Dendritic cell treated with granulocyte-macrophage colony-stimulating factor and Interleukin-4, amounts not matched to agents 40 ng/mL and 50 ng/mL, for 4 days (primary cell): ENCODE data around the gene PARP3.

ENCODE experiments used
- H3K27ac Mint-ChIP-seq: one replicate; pipeline ENCODE4 v1.8.0; 2022; ENCODE audit warnings: mild to moderate bottlenecking, mixed read lengths
- H3K27me3 Mint-ChIP-seq: one replicate; pipeline ENCODE4 v1.8.0; 2022; ENCODE audit warnings: mild to moderate bottlenecking, mixed read lengths
- H3K36me3 Mint-ChIP-seq: one replicate; pipeline ENCODE4 v1.8.0; 2022; ENCODE audit warnings: low read depth, mixed read lengths
- H3K4me1 Mint-ChIP-seq: one replicate; pipeline ENCODE4 v1.8.0; 2022; ENCODE audit warnings: low read depth, mixed read lengths
- H3K4me3 Mint-ChIP-seq: one replicate; pipeline ENCODE4 v1.8.0; 2022; ENCODE audit warnings: mild to moderate bottlenecking, moderate library complexity, mixed read lengths
- H3K9me3 Mint-ChIP-seq: one replicate; pipeline ENCODE4 v1.8.0; 2022; ENCODE audit warnings: mixed read lengths
- intact Hi-C: fragments of 100-400 bp; cut with micrococcal nuclease; formaldehyde crosslinking; loops from one replicate; pipeline ENCODE4 v1.15.0; 2022

PARP3 gene

DNA sequence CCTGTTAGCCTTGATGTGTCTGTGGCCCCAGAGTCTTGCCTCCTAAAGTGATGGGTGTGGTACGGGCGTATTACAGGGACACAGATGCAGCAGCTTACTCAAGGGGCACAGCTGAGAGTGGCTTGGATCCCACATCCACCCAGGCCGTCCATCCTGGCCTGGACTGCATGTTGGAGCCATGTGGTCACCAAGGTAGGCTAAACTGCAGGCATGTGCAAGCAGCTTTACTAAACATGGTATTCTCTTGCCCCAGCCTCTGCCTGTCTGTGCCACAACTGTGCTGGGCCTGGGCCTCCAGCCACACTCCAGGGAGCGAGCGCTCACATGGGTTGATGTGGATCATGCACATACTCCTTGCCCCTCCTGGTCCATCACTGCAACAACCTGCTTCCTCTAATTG, 7.0 kb downstream of the PARP3 start:
- Mint-ChIP-seq H3K27me3 (peaks cover 4% of the 10 kb centered on the region), H3K4me1 (peaks cover 29% of the 10 kb centered on the region), H3K36me3 (peaks cover 3% of the 10 kb centered on the region), H3K27ac (no peak overlapping the region), H3K4me3 (no peak overlapping the region), H3K9me3 (no peaks in the 10 kb centered on the region)
- intact Hi-C loops, result no loop called here

DNA sequence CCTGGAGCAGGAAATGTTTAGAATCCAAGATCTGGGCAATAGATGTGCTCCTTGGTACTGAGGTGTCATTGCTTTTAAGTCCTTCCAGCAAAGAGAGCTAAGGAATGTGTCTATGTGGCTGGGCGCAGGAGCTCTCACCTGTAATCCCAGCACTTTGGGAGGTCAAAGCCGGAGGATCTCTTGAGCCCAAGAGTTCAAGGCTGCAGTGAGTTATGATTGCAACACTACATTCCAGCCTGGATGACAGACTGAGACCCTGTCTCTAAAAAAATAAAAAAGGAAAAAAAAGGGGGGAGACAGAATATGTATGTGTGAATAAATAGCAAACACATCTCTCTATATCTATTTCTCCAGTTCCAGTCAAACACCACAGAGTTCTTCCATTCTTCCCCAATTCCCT, 8.7 kb downstream of the PARP3 start:
- intact Hi-C loops, result no loop called here
- Mint-ChIP-seq H3K4me1 (peaks cover 36% of the 10 kb centered on the region), H3K9me3 (no peaks in the 10 kb centered on the region), H3K27me3 (peaks cover 17% of the 10 kb centered on the region), H3K27ac (no peak overlapping the region), H3K4me3 (no peak overlapping the region), H3K36me3 (no peaks in the 10 kb centered on the region)

DNA sequence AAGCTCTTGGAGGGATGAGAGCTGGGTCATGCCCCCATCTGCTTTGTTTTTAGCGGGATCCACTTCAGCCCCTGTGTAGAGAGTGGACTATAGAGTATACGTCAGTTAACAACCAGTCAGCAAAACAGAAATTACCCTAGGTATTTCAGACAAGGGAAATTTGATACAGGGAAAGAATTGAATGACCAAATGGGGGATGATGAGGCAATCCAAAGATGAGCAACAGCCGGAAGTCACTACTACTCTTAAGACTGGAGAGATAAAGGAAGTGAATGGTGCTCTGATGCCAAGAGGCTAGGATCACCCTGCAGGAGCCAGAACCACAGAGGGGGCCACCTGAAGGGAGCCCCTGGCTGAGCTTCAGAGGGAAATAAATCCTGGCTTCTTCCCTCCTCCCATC, 11.3 kb downstream of the PARP3 start:
- Mint-ChIP-seq H3K4me3 (no peak overlapping the region), H3K27me3 (peaks cover 32% of the 10 kb centered on the region), H3K36me3 (no peaks in the 10 kb centered on the region), H3K27ac (no peak overlapping the region), H3K9me3 (no peaks in the 10 kb centered on the region), H3K4me1 (peaks cover 49% of the 10 kb centered on the region)
- intact Hi-C loops, result no loop called here

DNA sequence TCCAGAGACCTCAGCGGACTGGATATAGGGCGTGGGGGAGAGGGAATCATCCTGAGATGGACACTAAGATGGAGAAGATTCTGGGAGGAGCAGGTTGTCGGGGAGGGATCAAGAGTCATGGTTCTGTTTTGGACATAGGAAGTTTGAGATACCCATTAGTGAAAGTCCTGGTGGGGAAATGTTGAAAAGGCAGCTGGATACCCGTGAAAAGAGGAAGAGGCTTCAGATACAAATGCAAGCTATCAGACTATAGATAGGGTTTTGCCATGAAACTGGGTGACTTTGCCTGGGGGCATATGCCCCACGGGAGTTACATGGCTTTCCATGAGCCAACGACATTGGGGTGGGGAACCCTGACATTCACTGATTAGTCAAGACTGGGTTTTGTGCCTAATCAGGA, 11.9 kb downstream of the PARP3 start:
- H3K27ac Mint-ChIP-seq, result no peak overlapping the region
- H3K36me3 Mint-ChIP-seq, result no peaks in the 10 kb centered on the region
- H3K4me3 Mint-ChIP-seq, result no peak overlapping the region
- H3K4me1 Mint-ChIP-seq, result peaks cover 49% of the 10 kb centered on the region
- intact Hi-C loops, result loop anchor here (2.0 kb wide), 1 partner anchor 15 kb away; no protein-coding TSS in a partner anchor
- peaks cover 36% of the 10 kb centered on the region for H3K27me3 Mint-ChIP-seq
- no peaks in the 10 kb centered on the region for H3K9me3 Mint-ChIP-seq

DNA sequence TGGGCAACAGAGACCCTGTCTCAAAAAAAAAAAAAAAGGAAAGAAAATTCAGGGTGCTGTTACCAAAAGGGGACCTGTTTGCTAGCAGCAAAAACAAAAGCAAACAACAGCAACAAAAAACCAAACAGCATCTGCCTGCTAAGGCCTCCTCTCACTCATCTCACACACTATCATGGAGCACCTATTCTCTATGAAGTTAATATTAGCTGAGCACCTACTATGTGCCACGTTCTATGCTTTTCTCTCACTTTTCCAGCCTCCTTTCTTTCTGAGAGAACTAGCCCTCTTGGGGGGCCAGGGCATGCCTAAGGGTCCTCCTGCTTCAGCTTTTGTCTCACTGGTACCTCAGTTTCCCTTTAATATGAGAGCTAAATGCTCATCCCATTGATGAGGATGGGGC, 12.6 kb downstream of the PARP3 start:
- H3K9me3 Mint-ChIP-seq, result no peaks in the 10 kb centered on the region
- intact Hi-C loops, result loop anchor here (2.0 kb wide), 1 partner anchor 14 kb away; no protein-coding TSS in a partner anchor
- H3K36me3 Mint-ChIP-seq, result no peaks in the 10 kb centered on the region
- H3K27ac Mint-ChIP-seq, result no peak overlapping the region
- H3K4me1 Mint-ChIP-seq, result peaks cover 49% of the 10 kb centered on the region
- H3K4me3 Mint-ChIP-seq, result no peak overlapping the region
- H3K27me3 Mint-ChIP-seq, result peaks cover 42% of the 10 kb centered on the region

DNA sequence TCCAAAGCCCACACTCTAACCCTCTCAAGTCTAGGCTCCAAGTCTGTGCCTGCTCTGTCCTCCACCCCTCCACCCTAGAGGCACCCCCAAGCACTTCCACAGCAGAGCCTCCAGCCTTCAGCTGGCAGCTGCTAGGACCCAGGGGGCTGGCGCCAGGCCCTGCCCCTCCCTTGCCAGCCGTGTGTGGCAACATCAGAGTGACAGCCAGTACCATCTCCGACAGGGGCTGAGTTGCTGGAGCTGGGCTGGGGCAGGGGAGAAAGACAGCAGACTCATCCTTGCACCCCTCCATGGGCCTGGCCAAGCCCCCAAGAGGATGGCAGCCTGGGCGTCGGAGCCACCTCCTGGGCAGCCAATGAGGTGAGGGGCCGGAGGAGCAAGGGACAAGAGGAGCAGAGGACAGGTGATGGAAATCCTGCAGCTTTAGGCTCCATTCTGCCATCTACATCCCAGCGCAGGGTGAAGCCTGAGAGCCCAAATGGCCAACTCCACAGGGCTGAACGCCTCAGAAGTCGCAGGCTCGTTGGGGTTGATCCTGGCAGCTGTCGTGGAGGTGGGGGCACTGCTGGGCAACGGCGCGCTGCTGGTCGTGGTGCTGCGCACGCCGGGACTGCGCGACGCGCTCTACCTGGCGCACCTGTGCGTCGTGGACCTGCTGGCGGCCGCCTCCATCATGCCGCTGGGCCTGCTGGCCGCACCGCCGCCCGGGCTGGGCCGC, 13.2 kb downstream of the PARP3 start, which contains the start of gene GPR62:
Gene GPR62 (plus strand): TSS at position 207 of the 718 bp plus-strand sequence. CDS start 272 bp downstream, at position 479.
- Mint-ChIP-seq H3K4me3 (peak within 1 kb of the TSS; percentile 51), H3K9me3 (no peaks in the 10 kb centered on the region), H3K27me3 (peaks cover 47% of the 10 kb centered on the region), H3K4me1 (peaks cover 49% of the 10 kb centered on the region), H3K27ac (no peak within 1 kb of the TSS), H3K36me3 (no peaks in the 10 kb centered on the region)
- intact Hi-C loops, result loop anchor here (2.0 kb wide), 1 partner anchor 13 kb away; no protein-coding TSS in a partner anchor

DNA sequence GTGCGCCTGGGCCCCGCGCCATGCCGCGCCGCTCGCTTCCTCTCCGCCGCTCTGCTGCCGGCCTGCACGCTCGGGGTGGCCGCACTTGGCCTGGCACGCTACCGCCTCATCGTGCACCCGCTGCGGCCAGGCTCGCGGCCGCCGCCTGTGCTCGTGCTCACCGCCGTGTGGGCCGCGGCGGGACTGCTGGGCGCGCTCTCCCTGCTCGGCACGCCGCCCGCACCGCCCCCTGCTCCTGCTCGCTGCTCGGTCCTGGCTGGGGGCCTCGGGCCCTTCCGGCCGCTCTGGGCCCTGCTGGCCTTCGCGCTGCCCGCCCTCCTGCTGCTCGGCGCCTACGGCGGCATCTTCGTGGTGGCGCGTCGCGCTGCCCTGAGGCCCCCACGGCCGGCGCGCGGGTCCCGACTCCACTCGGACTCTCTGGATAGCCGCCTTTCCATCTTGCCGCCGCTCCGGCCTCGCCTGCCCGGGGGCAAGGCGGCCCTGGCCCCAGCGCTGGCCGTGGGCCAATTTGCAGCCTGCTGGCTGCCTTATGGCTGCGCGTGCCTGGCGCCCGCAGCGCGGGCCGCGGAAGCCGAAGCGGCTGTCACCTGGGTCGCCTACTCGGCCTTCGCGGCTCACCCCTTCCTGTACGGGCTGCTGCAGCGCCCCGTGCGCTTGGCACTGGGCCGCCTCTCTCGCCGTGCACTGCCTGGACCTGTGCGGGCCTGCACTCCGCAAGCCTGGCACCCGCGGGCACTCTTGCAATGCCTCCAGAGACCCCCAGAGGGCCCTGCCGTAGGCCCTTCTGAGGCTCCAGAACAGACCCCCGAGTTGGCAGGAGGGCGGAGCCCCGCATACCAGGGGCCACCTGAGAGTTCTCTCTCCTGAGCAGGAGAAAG, 14.0 kb downstream of the PARP3 start:
- no peak overlapping the region for H3K27ac Mint-ChIP-seq
- peaks cover 49% of the 10 kb centered on the region for H3K4me1 Mint-ChIP-seq
- no peaks in the 10 kb centered on the region for H3K9me3 Mint-ChIP-seq
- peaks cover 55% of the 10 kb centered on the region for H3K27me3 Mint-ChIP-seq
- intact Hi-C loops, result loop anchor here (2.0 kb wide), 1 partner anchor 13 kb away; no protein-coding TSS in a partner anchor
- H3K36me3 Mint-ChIP-seq, result no peaks in the 10 kb centered on the region
- H3K4me3 Mint-ChIP-seq, result peak overlapping the region; percentile 51

DNA sequence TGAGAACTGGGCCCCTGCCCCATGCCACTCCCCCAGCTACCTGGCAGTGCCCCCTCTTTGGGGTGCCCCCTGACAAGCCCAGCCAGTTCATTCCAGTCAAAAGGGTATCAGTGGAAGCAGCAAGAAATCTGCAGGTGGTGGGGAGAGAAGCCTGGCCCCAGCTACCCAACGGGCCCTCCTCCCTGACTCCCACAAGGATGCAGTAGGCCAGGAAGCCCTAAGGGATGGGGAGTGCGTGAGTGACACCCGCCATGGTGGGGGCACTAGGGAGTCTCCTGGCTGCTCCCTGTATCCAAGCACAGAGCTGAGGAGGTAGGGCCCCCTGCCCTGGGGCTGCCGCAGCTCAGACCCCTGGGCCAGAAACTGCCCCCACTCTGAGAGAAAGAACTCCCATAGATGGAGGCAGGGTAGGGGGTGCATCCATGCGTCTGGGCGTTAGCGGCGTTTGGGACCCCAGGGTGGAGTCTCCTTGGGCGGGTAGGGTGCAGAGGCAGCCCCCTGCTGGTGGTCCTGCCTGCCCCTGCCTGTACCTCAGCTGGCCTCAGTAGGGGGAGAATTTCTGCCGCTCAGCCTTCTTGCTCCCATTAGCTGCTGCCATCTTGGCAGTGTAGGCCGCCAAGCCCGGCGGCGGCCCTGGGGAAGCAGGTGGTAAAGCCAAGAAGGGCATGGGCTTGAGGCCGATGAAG, 15.5 kb downstream of the PARP3 start:
- intact Hi-C loops, result no loop called here

DNA sequence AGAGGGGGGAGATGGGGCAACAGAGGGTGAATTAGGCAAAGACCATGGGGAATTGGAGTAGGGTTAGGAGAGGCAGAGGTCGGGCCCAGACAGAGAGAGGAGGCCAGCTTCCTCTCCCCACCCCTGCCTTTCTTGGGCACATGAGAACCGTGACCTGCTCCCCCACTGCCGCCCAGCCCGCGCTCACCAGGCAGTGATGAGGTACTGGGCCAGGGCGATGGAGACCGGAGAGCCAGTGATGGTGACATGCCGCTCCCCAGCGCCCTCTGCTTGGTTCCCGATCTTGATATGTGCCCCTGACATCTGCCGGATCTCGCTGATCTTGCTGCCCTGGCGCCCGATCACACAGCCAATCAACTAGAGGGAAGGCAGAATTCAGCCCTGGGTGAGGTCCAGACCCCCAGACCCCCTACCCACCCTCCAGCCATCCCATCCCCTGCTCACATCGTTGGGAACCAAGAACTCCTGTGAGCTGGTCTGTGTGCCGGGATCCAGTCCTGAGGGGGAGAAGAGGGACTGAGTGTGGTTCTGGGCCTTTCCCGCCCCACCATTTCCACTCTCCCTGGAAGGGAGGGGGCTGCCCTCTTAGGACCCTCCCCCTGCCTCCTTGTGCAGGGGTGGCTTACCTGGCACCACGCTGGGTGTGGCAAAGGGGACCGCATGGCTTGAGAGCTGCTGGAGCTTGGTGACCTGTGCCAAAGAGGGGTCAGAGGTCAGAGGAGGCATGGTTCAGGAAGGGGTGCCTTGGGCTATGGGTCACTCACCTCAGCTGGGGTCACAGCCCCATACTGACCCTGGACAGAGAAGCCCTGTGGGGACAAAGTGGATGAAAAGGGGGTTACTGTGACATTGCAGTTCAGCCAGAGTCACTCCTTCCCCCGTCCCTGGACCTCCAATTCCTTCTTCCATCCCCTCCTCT, 16.7 kb downstream of the PARP3 start:
- Mint-ChIP-seq H3K4me1 (peaks cover 33% of the 10 kb centered on the region), H3K27ac (no peak overlapping the region), H3K27me3 (peaks cover 75% of the 10 kb centered on the region), H3K4me3 (no peak overlapping the region), H3K9me3 (no peaks in the 10 kb centered on the region), H3K36me3 (no peaks in the 10 kb centered on the region)
- intact Hi-C loops, result no loop called here

More for the DNA sequence above, 15.5 kb downstream of the PARP3 start:
- no peaks in the 10 kb centered on the region for H3K36me3 Mint-ChIP-seq
- H3K9me3 Mint-ChIP-seq, result no peaks in the 10 kb centered on the region
- H3K27ac Mint-ChIP-seq, result no peak overlapping the region
- H3K27me3 Mint-ChIP-seq, result peaks cover 67% of the 10 kb centered on the region
- no peak overlapping the region for H3K4me3 Mint-ChIP-seq
- peaks cover 45% of the 10 kb centered on the region for H3K4me1 Mint-ChIP-seq

DNA sequence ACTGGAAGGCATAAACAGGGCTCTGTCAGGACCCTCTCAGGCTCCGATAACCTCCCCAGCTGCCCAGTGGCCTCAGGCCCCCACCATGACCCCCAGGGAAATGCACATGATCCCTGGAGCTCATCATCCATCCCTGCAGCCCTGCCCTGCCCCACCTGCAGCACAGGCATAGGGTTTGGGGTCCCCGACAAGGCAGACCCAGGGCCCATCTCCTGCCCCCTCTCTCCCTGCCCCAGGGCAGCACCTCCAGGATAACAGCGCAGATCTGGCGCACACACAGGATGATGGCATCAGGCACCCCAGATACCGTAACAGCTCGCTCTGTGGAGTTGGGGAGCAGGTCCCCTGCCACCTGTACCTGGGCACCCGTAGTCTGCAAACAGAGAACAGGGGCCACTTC, 17.5 kb downstream of the PARP3 start:
- no peaks in the 10 kb centered on the region for H3K36me3 Mint-ChIP-seq
- H3K9me3 Mint-ChIP-seq, result no peaks in the 10 kb centered on the region
- peaks cover 78% of the 10 kb centered on the region for H3K27me3 Mint-ChIP-seq
- H3K27ac Mint-ChIP-seq, result no peak overlapping the region
- no peak overlapping the region for H3K4me3 Mint-ChIP-seq
- intact Hi-C loops, result no loop called here
- H3K4me1 Mint-ChIP-seq, result peaks cover 26% of the 10 kb centered on the region

DNA sequence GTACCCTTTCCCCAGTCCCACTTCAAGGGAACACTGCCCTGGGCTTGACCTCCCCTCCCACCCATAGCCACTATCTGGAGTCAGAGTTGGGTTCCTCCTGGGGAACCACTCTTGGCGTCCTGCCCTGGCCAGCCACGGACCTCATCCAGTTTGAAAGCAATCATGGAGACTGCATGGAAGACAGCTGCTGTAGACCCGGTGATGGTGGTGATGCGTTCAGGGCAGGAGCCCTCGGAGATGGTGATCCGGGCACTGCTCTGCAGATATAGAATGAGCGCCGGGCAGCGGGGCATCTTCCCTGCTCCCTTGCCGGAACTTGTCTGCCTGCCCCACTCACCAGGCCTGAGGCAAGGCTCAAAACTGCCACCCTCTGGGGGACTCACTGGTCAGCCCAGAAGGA, 18.2 kb downstream of the PARP3 start:
- Mint-ChIP-seq H3K27me3 (peaks cover 79% of the 10 kb centered on the region), H3K4me3 (no peak overlapping the region), H3K9me3 (no peaks in the 10 kb centered on the region), H3K36me3 (no peaks in the 10 kb centered on the region), H3K4me1 (peaks cover 18% of the 10 kb centered on the region), H3K27ac (no peak overlapping the region)
- intact Hi-C loops, result no loop called here

DNA sequence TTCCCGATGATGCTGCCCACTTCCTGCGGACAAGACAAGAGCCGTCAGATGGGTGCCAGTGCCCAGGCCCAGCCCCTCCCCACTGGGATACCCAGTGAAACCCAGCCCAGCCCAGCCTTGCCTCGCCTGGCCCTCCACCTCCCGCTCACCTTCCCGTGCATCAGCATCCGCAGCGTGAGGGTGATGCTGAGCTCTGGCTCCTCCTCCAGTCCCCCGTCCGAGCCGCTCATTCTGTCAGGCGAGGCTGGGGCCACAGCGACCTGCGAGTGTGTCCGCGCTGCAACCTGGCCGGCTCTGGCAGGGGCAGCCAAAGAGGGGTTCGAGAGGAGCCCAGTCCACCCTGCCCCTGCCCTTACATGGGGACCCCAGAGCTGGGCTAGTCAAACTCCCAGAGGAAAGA, 18.8 kb downstream of the PARP3 start:
- no peaks in the 10 kb centered on the region for H3K36me3 Mint-ChIP-seq
- H3K4me1 Mint-ChIP-seq, result peaks cover 17% of the 10 kb centered on the region
- intact Hi-C loops, result no loop called here
- peaks cover 82% of the 10 kb centered on the region for H3K27me3 Mint-ChIP-seq
- H3K4me3 Mint-ChIP-seq, result no peak overlapping the region
- no peaks in the 10 kb centered on the region for H3K9me3 Mint-ChIP-seq
- H3K27ac Mint-ChIP-seq, result no peak overlapping the region
